NCI-H1048 (cell line): ENCODE results near the gene PDE4B.

Experiments used
- DNase-seq: peaks from one replicate; lab custom pipeline; 2025; lab: John Stamatoyannopoulos, UW

The PDE4B gene

DNA sequence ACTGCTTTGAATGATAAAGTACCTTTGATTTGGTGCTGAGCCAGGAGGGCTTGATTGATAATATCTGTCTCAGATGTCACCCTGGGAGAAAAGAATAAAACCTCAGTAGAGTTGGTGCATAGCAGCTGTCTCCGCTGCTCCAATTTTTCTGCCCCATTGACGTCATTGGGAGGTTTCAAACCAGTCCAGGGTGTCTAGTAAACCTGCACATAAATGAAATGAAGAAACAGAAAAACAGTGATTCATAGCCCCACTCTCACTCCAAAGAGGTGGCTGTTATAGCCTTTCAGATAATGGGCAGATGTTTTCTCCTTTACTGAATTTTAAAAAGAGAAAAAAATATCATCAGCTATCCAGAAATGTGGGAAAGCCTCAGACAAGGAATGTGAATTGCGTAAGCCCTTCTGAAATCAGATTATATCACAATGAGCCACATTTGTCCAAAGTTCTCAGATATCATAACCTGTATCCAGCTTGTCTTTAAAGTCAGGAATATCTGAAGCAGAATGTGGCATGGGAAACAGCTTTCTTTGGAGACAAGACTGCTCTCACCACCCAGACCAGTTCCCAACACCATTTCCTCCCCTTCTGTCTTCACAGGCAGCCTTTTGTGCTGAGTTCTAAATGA lies 390.0 kb downstream of the PDE4B start:
- no peak for DNase-seq

DNA sequence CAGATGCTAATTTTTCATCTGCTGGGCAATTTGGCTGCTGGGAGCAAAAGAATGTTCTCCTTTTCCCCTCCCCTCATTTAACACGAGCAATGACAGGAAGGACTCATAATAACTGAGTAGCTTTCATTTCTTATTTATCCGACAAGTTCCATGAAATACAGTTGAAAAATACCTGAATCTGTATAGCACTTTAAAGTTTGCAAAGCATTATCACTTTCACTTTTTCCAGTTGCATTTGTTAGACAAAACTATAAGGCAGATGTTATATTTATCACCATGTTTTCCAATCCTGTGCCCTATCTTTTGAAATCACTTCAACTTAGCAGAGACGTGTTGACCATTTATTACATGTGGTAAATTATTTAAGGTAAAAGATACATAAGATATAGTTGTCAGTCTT lies 390.7 kb downstream of the PDE4B start:
- no peak for DNase-seq

DNA sequence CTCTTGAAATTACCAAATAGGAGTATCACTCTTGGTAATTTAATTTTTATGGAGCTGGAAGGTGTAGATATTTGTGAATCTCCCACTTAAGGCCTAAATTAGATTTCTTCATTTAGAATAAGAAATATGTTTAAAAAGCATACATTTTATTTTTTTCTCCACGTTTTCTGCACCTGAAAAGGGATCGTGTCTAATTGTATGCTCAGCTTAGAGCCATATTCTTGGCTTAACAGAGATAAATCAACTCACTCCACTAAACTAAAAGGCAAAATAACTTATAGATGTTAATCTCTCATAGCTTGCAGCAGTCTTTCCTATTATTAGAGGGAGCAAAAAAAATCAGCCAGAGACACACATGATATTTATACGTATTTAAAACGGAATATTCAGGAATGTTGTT lies 404.4 kb downstream of the PDE4B start:
- no peak for DNase-seq

DNA sequence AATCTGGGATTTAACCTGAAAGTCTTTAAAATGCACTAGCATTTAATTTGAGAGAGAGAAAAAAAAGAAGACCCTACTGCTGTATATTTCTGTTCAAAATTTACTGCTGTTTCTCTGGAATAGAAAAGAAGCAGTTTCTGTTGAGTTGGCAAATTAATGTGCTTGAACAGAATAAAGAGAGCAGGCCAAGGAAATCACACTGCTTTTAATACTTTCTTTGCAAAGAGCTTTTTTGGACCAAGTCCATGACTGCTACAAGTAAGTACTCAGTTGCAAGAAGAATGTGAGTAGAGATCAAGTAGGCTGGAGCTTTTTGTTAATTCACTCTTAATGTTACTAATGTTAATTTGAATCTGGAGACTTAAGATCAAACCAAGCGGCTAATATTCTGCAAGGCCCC lies 405.1 kb downstream of the PDE4B start:
- no peak for DNase-seq

DNA sequence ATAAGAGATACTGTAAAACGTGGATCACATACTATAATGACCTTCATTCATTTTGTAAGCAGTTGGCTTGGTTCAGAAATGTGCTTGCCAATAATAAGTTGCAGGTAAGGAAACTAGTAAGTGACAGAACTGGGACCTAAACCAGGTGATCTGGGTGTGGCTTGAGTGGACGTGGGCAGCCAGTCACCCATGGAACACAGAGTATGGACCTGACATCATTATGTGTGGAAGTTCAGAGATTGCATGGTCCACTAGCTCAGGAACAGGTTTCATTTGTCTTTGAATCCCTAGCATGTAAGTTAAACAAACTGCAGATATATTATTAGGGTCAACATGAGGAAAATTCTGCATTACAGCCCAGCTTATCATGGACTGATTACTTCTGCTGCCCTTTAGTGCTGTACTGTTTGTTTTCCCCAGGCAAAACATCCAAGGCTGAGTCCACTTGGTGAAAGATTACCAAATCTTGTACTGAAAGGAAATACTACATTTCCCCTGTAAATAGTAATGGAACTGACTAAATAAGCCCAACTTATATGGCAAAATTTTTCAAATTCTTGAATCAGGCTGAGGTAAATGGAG lies 414.0 kb downstream of the PDE4B start:
- no peak for DNase-seq

DNA sequence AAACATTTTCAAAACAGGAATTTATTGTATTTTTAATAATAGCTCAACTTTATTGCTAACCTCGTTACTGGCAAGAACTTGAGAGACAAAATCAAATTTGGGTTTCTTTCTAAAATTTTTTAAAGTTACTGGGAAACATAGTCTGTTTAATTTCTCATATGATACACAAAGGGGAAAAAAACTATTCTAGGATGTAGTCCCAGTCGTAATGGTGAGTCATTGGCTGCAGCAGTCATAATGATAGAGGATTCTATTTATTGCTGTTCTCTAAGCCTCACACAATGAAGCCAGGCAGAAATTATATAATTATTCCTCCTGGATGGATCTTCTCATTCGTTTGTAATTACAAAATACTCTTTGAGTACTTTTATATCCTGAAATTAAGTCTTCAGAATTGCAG lies 414.8 kb downstream of the PDE4B start:
- no peak for DNase-seq

DNA sequence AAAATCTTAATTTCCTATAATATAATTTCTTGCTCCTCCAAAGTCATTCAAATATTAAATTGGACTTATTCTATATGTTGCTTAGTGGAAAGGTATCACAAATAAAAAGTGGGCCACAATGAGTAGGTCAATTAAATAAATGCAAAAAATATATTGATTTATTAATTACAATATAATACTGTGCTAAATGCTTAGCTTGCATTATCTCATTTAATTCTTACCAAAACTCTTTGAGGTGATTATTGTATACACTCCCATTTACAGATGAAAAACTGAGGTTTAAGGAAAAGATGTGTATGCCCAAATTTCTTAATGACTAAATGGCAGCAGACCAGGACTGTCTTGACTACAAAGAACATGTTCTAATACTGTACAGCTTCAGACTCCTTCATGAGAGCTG lies 415.9 kb downstream of the PDE4B start:
- no peak for DNase-seq

DNA sequence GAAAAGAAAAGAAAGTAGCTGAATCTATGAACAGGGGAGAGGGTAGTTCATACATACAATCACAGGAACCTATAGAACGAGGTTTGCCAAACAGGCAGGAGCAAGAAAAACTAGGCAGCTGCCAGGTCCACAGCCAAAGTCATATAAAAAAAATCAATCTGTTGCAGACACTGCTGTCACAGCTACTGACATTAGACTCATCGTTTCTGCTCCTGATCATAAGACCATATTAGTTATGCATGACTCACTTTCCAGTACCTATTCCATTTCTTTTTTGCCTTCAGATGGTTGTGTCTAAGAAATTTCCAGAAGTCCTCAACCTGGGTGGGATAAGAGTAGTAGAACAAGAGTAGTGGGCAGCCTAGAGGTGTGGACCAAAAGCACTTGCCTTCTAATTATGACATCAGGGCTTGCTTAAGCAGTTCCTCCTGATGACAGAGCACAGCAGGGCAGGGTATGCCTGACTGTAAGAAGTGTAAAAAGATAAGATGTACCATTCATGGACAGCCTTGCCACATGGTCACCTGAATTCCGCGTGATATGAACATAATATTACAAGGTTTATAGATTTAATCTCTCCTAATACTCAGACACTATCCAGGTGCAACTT lies 418.0 kb downstream of the PDE4B start:
- no peak for DNase-seq

DNA sequence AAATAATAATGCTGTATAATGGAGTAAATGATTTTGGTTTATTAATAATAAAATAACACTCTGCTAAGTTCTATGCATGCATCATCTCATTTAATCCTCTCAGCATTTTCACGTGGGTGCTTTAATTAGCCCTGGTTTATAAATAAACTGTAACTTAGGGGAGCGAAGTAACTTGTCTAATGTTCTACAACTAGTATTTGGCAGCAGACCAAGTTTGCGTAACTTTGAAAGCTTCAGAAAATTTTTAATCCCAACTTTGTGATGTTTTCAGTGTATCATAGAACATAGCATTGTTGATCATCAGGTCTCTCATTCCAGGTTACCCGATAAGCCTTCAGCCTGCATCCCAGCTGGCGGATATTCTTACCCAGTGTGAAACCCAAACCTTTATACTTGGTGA lies 418.8 kb downstream of the PDE4B start:
- no peak for DNase-seq

DNA sequence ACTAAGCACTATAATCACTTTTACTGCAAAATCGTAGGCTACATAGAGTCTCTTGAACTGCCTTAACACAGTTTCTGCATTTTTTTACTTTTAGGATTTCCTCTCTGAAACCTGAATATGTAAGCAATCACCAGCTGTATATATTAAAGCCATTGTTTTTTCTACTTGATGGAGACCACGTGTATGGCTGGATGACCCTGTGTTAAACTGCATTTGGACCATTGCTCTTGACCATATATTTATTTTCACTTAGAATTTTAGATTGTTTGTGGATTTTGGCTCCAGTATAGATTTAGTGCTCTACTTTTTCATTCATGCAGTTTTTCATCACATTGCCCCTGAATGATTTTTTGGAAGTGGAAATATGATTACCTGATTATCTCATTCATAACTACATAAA lies 420.8 kb downstream of the PDE4B start:
- DNase-seq, result no peak

DNA sequence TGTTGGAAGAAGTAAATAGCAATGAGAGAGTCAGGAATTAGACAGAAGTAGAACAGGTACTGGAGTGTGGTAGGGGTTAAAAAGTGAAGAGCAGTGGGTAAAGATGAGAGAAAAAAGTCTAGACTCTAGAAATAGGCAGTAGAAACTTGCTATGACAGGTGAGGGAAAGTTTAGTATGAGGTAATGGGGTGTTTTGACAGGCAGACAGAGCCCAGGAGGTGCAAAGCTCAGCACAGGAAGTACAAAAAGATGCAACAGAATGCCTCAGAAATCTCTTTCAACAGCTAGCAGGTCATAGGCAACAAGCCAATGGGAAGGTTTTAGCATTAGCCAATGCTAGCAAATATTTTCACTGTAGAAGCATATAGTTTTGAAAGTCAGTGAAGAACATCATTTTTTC lies 422.2 kb downstream of the PDE4B start:
- no peak for DNase-seq

DNA sequence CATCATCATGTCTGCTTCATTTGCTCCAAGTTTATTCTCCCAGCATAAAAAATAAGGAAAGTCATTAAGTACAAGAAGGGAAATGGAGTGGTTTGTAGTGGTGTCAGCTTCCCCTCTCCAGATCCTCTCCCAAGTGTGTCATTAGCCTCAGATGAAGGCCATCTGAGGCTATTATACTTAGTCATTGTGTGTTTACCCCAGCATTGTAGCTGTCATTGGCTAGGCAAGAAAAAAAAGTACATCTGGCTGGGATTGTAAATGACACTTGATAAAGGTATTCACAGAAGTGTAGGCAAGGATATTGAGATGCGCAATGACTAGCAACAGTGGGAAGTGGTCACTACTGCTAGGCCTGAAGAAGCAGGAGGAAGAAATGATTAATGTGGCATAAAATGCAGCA lies 424.3 kb downstream of the PDE4B start:
- no peak for DNase-seq

DNA sequence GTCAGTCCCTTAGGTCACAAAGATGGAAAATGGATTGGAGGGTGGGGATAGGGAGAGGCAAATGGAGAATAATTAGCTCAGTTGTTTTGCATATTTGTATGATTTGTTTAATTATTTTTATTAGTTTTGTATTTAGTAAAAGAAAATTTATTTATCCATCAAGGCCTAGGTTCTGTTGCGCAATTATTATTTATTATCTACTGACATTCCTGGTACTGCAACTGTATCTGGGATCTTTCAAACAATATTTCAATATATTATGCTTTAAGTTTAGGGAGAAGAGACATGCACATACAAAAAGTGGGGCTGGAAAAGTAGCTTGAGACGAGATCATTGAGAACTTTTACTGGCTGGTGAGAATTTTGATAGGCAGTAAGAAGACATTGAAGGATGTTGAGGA lies 424.9 kb downstream of the PDE4B start:
- no peak for DNase-seq

DNA sequence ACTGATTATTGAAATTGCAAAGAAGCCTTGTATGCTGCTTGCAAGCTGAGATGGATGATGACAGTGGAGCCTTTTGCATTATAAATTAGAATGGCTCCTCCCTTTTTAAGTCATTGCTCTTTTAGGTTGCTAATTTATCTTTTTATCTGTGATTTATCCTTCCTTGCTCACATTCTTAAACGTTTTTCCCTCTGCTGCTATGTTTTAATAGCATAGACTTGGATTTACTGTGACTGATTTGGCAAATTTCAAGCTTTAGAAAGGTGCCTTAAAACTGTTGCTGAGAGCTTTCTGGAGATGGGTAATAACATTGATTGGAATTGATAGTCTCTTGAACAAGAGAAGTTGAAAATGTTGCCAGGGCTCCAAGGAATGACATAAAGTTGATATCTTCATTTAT lies 427.8 kb downstream of the PDE4B start:
- DNase-seq, result no peak

DNA sequence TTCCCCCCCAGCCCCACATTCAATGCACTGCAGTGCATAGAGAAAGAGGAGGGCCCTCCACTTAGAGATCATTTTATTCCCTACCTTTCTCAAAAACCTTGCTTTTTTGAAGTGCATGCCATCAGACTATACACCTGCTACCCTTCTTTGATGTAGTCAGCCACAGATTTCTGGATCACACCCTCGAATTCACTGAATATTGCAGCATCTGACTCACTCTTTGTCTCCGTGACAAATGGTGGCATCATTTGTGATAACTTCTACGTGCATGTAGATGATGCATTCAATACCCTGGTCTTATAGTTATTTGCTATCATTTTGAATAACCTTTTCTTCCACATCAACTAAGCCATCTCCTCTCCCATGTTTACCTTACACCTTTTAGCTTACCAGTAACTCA lies 431.0 kb downstream of the PDE4B start:
- no peak for DNase-seq

DNA sequence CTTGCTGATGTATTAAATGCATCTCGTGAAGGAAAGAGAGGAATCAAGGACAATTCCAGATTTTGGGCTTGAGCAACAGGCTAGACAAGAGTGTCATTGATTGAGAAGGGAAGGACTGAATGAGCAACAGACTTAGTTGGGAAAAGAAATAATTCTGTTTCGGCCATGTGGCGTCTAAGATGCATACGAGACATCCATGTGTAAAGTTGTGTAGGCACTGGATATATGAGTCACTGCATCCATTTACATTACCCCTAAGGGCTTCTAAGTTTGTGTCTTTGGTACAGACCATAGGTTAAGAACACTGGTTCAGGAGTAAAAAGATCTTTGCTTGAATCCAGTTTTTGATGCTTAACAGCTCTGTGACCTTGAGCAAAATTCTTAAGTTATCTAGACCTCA lies 434.3 kb downstream of the PDE4B start:
- no peak for DNase-seq

DNA sequence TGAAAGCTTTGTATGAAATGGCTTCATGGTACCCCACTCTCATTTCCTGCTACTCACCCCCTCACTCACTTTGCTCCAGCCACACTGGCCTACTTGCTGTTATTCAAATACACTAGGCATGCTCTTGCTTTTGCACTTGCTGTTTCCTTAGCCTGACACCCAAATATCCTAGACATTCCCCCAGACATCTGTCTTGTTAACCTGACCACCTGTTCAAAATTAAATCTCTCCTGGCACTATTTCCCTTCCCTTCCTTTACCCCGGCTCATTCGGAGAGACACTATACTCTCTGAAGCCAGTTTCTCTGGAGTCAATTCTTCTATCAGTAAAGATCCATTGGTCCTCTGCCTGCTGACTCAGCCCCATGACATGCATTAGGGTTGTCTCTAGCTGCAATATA lies 435.3 kb downstream of the PDE4B start:
- DNase-seq, result no peak

DNA sequence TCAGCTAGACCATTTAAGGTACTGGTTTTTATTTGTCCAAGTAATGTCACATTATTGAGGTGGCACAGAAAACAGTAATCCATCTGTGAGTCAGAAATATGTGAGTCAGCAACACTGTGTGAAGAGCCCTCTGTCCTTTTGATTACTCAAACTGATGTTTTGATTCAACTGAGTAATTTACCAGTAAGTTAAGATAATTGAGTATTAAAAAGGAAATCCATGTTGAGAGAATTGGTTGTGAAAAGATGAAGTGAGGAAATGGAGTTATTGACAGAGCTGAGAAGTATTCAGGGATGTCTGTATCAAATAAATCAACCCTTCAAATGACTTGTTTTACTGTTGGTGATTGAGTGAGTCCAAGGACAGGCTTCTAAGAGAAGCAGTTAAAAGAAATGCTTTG lies 438.5 kb downstream of the PDE4B start:
- no peak for DNase-seq

DNA sequence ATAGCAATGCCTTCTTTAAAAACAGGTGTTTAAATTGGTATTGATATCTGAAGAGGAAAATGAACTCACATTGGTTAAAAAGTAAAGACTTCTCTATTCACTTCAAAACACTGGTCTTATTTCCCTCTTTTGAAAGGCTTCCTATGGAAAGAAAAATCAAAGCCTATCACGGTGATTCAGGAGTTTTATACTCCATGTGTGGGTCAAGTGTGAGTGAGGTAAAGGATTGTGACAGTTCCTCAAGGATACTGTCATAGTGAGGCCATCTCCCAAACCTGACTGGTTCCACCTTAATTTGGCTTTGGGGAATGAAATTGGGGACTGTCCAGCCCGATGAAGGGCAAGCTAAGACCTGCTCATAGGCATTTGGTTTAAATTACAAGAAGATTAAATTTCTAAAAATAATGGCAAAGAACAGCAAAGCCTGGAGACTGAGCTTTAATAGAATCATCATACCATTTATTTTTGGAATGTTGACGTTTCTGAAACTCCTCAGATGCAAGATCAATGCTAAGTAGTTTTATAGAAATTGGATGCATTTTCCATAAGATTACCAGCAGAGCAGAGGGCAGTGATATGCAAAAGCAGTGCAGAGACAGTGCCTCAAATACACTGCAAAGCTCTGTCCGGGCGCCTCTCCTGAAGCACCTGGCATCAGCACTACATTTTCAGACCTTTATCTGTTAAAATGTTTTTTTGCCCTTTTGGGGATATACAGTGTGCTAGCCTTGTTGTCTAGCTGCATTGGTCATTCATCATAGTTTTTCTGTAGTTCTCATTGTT lies 439.2 kb downstream of the PDE4B start:
- no peak for DNase-seq

DNA sequence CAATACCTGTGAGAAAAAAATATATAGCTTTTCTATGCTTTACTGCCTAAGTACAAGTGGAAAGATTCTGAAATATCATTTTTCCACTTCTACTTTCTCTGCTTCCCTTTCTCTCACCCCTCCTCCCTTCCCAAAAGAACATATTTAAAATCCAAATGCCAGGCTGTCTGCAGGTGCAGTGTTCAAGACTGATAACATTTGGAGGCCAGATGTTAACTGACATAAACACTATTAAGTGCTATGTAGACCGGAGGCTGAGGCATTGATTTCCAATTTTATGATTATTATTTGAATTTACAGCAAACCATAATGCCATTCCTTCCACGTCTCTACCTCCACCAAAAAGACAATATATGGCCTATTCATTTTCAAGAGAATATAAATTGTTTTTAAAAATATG lies 444.3 kb downstream of the PDE4B start:
- no peak for DNase-seq

DNA sequence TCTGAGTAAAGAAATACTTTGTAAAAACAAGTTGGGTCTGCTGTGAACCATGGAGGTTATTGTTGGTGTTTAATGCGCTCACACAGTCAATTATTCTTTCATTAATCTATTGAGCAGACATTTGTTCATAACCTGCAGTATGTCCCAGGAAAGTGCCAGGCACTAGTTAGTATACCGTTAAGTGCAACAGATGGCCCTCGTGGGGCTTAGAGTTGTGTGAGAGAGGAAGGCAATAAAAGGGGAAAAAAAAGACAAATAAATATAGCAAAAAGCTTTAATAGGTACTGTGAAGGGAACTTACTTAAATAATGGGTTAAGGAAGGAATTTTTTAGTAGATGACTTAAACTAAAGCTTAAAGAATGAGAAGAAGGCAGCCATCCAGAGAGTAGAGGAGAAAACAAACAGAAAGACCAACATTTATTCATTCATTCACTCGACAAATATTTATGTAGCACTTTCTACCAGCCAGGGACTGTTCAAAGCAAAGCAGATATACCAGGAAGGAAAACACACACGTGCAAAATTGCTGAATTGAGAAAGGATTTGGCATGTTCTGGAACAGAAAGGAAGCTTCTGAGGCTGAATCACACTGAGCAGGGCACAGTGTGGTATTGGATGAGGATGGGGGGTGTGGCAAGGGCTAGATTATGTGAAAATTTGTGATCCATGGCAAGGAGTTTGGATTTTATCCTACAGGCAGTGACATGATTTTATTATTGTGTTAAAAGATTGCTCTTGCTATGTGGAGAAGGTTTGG lies 445.2 kb downstream of the PDE4B start:
- no peak for DNase-seq

DNA sequence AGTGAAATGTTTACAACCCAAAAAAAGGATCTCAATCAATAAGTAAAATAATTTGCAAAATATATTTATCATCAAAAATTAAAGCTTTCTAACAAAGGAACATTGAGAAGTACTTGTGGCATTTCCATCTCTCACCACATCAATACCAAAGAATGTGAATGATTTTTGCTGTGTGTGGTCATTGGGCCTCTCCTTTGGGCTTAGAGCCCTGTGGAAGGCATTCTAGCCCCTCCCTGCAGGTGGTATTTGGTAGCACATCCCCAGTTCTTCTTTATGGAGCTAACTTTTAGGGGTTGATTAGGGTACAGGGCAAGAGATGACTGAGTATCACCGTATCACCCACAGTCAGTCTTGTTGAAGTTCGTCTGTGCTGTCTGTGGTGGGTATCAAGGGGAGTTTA lies 447.1 kb downstream of the PDE4B start:
- no peak for DNase-seq
